PC-9 (cell line): ENCODE data around the gene TGFB2. TPM values are rescaled to one million over a fixed set of nuclear protein-coding genes. Genes with fewer than 3 reads are reported as not detected.

Experiments
- BruUV-seq: library from RNA; stranded (reverse); fragments of 400-500 nt; replicated peaks from 2 replicates; lab custom pipeline; 2021; lab: Mats Ljungman, UMichigan
- CTCF ChIA-PET: fragments of 300-600 bp; sonication (Branson Sonifier 250); formaldehyde crosslinking; loops from one replicate; lab custom pipeline; 2022; ENCODE audit warnings: antibody characterized with exemption; lab: Charles Lee
- POLR2A ChIA-PET: fragments of 300-600 bp; sonication (Branson Sonifier 250); formaldehyde crosslinking; loops from one replicate; lab custom pipeline; 2022; ENCODE audit warnings: antibody characterized with exemption; ENCODE audit not compliant: unreplicated experiment; lab: Charles Lee
- DNase-seq, 2 experiments: peaks; one replicate each; pipeline versions ENCODE4 v3.0.0 to v3.0.0-alpha.2; 2015 to 2022; ENCODE audit warnings: mixed read lengths in 1 of 2
- H2AFZ ChIP-seq: fragments of 200-600 bp; sonication (generic); 2 replicates; pipeline ENCODE4 v1.8.1; 2017; ENCODE audit warnings: antibody characterized with exemption
- H3F3A ChIP-seq: fragments of 200-600 bp; sonication (generic); 2 replicates; pipeline ENCODE4 v1.8.1; 2017; ENCODE audit warnings: antibody characterized with exemption, mild to moderate bottlenecking, low read depth; ENCODE audit not compliant: insufficient read depth
- H3K27ac ChIP-seq: fragments of 200-600 bp; sonication (generic); 2 replicates; pipeline ENCODE4 v1.6.1; 2016; ENCODE audit warnings: mixed run types
- H3K27me3 ChIP-seq: fragments of 200-600 bp; sonication (generic); 2 replicates; pipeline ENCODE4 v1.6.1; 2016; ENCODE audit warnings: low read depth, mixed run types; ENCODE audit not compliant: insufficient read depth
- H3K36me3 ChIP-seq: fragments of 200-600 bp; sonication (generic); 2 replicates; pipeline ENCODE4 v1.6.1; 2016; ENCODE audit warnings: low read depth, mixed run types
- H3K4me1 ChIP-seq: fragments of 200-600 bp; sonication (generic); replicated peaks from 2 replicates; pipeline ENCODE4 v1.6.1; 2016; ENCODE audit warnings: mixed run types; ENCODE audit not compliant: insufficient read depth
- H3K4me2 ChIP-seq: fragments of 200-600 bp; sonication (generic); 2 replicates; pipeline ENCODE4 v1.6.1; 2017; ENCODE audit warnings: mixed run types
- H3K4me3 ChIP-seq: fragments of 200-600 bp; sonication (generic); 2 replicates; pipeline ENCODE4 v1.6.1; 2016; ENCODE audit warnings: mixed run types
- H3K79me2 ChIP-seq: fragments of 200-600 bp; sonication (generic); 2 replicates; pipeline ENCODE4 v1.6.1; 2017; ENCODE audit warnings: low read depth, mixed run types
- H3K9me2 ChIP-seq: fragments of 200-600 bp; sonication (generic); 2 replicates; pipeline ENCODE4 v1.8.1; 2017; ENCODE audit warnings: mild to moderate bottlenecking; ENCODE audit not compliant: insufficient read depth
- H3K9me3 ChIP-seq: fragments of 200-600 bp; sonication (generic); 2 replicates; pipeline ENCODE4 v1.8.1; 2016; ENCODE audit warnings: low read depth; ENCODE audit not compliant: insufficient read depth
- H4K20me1 ChIP-seq: fragments of 200-600 bp; sonication (generic); 2 replicates; pipeline ENCODE4 v1.8.1; 2017; ENCODE audit not compliant: insufficient read depth
- EZH2 ChIP-seq: fragments of 200-600 bp; sonication (generic); IDR thresholded peaks from 2 replicates; pipeline ENCODE4 v1.8.0; 2017; ENCODE audit warnings: antibody characterized with exemption, low read depth
- intact Hi-C: fragments of 100-400 bp; cut with micrococcal nuclease; formaldehyde crosslinking; loops from one replicate; pipeline ENCODE4 v1.10.0; 2022; ENCODE audit not compliant: unreplicated experiment
- total RNA-seq: library from RNA; stranded (reverse); gene quantifications from 2 replicates; pipeline ENCODE4 v1.2.3, GENCODE V29; 2021
- TF ChIP-seq, protein P1 (sequence below): fragments of 200-600 bp; sonication (generic); conservative IDR thresholded peaks from 2 replicates; pipeline ENCODE4 v1.6.1; 2017; ENCODE audit warnings: mixed run types, antibody characterized with exemption, mild to moderate bottlenecking, moderate library complexity

Gene TGFB2
- total RNA-seq, 1 experiment from 2014 or later, result 74.3 TPM

GRCh38 chr1:218328769-218329168, 16.4 kb upstream of the TGFB2 start:
- H2AFZ ChIP-seq, result no peak overlapping the region
- BruUV-seq, result no TSS peak
- no peak overlapping the region for H3K27ac ChIP-seq
- no peak for DNase-seq
- H3K4me2 ChIP-seq, result no peak overlapping the region
- H3F3A ChIP-seq, result no peaks in the 10 kb centered on the region
- intact Hi-C loops, result loop anchor here (10.0 kb wide), 1 partner anchor 1646 kb away; no protein-coding TSS in a partner anchor
- no peaks in the 10 kb centered on the region for H4K20me1 ChIP-seq
- TF ChIP-seq, protein P1, sequence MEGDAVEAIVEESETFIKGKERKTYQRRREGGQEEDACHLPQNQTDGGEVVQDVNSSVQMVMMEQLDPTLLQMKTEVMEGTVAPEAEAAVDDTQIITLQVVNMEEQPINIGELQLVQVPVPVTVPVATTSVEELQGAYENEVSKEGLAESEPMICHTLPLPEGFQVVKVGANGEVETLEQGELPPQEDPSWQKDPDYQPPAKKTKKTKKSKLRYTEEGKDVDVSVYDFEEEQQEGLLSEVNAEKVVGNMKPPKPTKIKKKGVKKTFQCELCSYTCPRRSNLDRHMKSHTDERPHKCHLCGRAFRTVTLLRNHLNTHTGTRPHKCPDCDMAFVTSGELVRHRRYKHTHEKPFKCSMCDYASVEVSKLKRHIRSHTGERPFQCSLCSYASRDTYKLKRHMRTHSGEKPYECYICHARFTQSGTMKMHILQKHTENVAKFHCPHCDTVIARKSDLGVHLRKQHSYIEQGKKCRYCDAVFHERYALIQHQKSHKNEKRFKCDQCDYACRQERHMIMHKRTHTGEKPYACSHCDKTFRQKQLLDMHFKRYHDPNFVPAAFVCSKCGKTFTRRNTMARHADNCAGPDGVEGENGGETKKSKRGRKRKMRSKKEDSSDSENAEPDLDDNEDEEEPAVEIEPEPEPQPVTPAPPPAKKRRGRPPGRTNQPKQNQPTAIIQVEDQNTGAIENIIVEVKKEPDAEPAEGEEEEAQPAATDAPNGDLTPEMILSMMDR, result no peak
- TF ChIP-seq EZH2, result no peak
- peaks cover 9% of the 10 kb centered on the region; the same call in 1 of the 2 replicates for H3K4me1 ChIP-seq
- H3K9me3 ChIP-seq, result no peaks in the 10 kb centered on the region
- H3K79me2 ChIP-seq, result no peaks in the 10 kb centered on the region
- no peaks in the 10 kb centered on the region for H3K36me3 ChIP-seq
- ChIA-PET CTCF (interaction anchor here (0.6 to 2.2 kb wide), 3 partner anchors 10 to 1628 kb away, joined by 3 to 10 read pairs (median 4); no protein-coding TSS in a partner anchor), POLR2A (interaction anchor here (0.7 kb wide), 1 partner anchor 761 kb away, joined by 9 read pairs; no protein-coding TSS in a partner anchor)
- H3K9me2 ChIP-seq, result no peaks in the 10 kb centered on the region
- H3K4me3 ChIP-seq, result no peak overlapping the region
- H3K27me3 ChIP-seq, result no peaks in the 10 kb centered on the region

- H3K9me2 ChIP-seq, result no peaks in the 10 kb centered on the region
- H4K20me1 ChIP-seq, result no peaks in the 10 kb centered on the region
- CTCF ChIA-PET, result interaction anchor here (0.9 to 2.2 kb wide), 3 partner anchors 31 to 1483 kb away, joined by 3 to 11 read pairs (median 10); no protein-coding TSS in a partner anchor
- DNase-seq, result peak in 1 of 2 experiments; percentile 48
- 0 out of 2 replicates have a peak overlapping the region, but pooled peaks have one; percentile 7 for H3K4me2 ChIP-seq
- no peaks in the 10 kb centered on the region for H3K79me2 ChIP-seq
- no peak overlapping the region for H3K4me3 ChIP-seq
- H3K9me3 ChIP-seq, result no peaks in the 10 kb centered on the region
- H3K4me1 ChIP-seq, result peaks cover 9% of the 10 kb centered on the region; the same call in 1 of the 2 replicates
- H3F3A ChIP-seq, result no peaks in the 10 kb centered on the region
- no TSS peak for BruUV-seq
- H2AFZ ChIP-seq, result no peak overlapping the region
- H3K36me3 ChIP-seq, result 0 out of 2 replicates have a peak, but pooled peaks cover 7% of the 10 kb centered on the region
- intact Hi-C loops, result loop anchor here (1.0 to 10.0 kb wide), 8 partner anchors 545 to 1482 kb away; no protein-coding TSS in a partner anchor
- H3K27me3 ChIP-seq, result no peaks in the 10 kb centered on the region
- H3K27ac ChIP-seq, result no peak overlapping the region
- no peak for TF ChIP-seq EZH2
- TF ChIP-seq, protein P1, result peak; percentile 91
- POLR2A ChIA-PET, result no interaction called here
Measured at GRCh38 chr1:218330043-218330623, 15.0 kb upstream of the TGFB2 start.

GRCh38 chr1:218332416-218332815, 12.7 kb upstream of the TGFB2 start:
- no peaks in the 10 kb centered on the region for H3K79me2 ChIP-seq
- H3K4me3 ChIP-seq, result no peak overlapping the region
- no peaks in the 10 kb centered on the region for H4K20me1 ChIP-seq
- H3K9me3 ChIP-seq, result no peaks in the 10 kb centered on the region
- DNase-seq, result no peak
- no peak overlapping the region for H3K4me2 ChIP-seq
- ChIA-PET CTCF (no interaction called here), POLR2A (no interaction called here)
- intact Hi-C loops, result loop anchor here (5.0 to 10.0 kb wide), 3 partner anchors 542 to 1055 kb away; no protein-coding TSS in a partner anchor
- H3K27me3 ChIP-seq, result no peaks in the 10 kb centered on the region
- no TSS peak for BruUV-seq
- peaks cover 7% of the 10 kb centered on the region; the same call in 1 of the 2 replicates for H3F3A ChIP-seq
- no peaks in the 10 kb centered on the region for H3K9me2 ChIP-seq
- H2AFZ ChIP-seq, result no peak overlapping the region
- no peak for TF ChIP-seq EZH2
- TF ChIP-seq, protein P1, result no peak
- peaks cover 9% of the 10 kb centered on the region; the same call in 1 of the 2 replicates for H3K4me1 ChIP-seq
- no peak overlapping the region for H3K27ac ChIP-seq
- H3K36me3 ChIP-seq, result 0 out of 2 replicates have a peak, but pooled peaks cover 7% of the 10 kb centered on the region
